Stimulated activated CD8-positive, alpha-beta memory T cell treated with anti-CD3 and anti-CD28 coated beads, Interleukin-2, amount 100 ng/mL, for 48 hours (primary cell): ENCODE data around the gene FMNL2.

Experiments
- DNase-seq, 2 donors: peaks; one replicate each; pipeline ENCODE4 v3.0.0-alpha.2; 2020; ENCODE audit warnings: low read depth in 2 of 2

Gene FMNL2

GRCh38 chr2:152402780-152403759, 68.1 kb downstream of the FMNL2 start:
- DNase-seq, result no peak

GRCh38 chr2:152405206-152406118, 70.5 kb downstream of the FMNL2 start:
- no peak for DNase-seq

GRCh38 chr2:152406119-152406835, 71.3 kb downstream of the FMNL2 start:
- DNase-seq, result no peak

GRCh38 chr2:152406836-152407161, 71.8 kb downstream of the FMNL2 start:
- no peak for DNase-seq

GRCh38 chr2:152407204-152407721, 72.3 kb downstream of the FMNL2 start:
- DNase-seq, result peak in 1 of 2 donors; percentile 1

GRCh38 chr2:152407806-152408205, 72.8 kb downstream of the FMNL2 start:
- DNase-seq, result no peak

GRCh38 chr2:152408254-152408653, 73.3 kb downstream of the FMNL2 start:
- DNase-seq, result no peak

GRCh38 chr2:152409386-152410164, 74.6 kb downstream of the FMNL2 start:
- DNase-seq, result no peak

GRCh38 chr2:152410165-152410597, 75.2 kb downstream of the FMNL2 start:
- no peak for DNase-seq

GRCh38 chr2:152411154-152411553, 76.2 kb downstream of the FMNL2 start:
- DNase-seq, result no peak

- no peak for DNase-seq
These were observed 78.5 kb downstream of the FMNL2 start for GRCh38 chr2:152413228-152414030.

GRCh38 chr2:152415231-152415642, 80.3 kb downstream of the FMNL2 start:
- DNase-seq, result peak in 1 of 2 donors; percentile 9

- DNase-seq, result no peak
These were observed 80.8 kb downstream of the FMNL2 start for GRCh38 chr2:152415796-152416195.

GRCh38 chr2:152418688-152419087, 83.7 kb downstream of the FMNL2 start:
- DNase-seq, result no peak

GRCh38 chr2:152419944-152420343, 85.0 kb downstream of the FMNL2 start:
- no peak for DNase-seq

GRCh38 chr2:152420363-152420762, 85.4 kb downstream of the FMNL2 start:
- no peak for DNase-seq

GRCh38 chr2:152420936-152421335, 86.0 kb downstream of the FMNL2 start:
- no peak for DNase-seq

- DNase-seq, result no peak
These were observed 86.8 kb downstream of the FMNL2 start for GRCh38 chr2:152421521-152422370.

- DNase-seq, result no peak
These were observed 88.7 kb downstream of the FMNL2 start for GRCh38 chr2:152423684-152424083.
